ENCODE data around the gene SPATA31E1. TPM values are rescaled to one million over a fixed set of nuclear protein-coding genes. Genes with fewer than 3 reads are reported as not detected.
"Not testable (repeated sequence)": the region's sequence is repeated elsewhere in the genome, so short reads cannot be mapped to it uniquely, and the experiment has no call there.

Gene SPATA31E1
- total RNA-seq, 3 donors from 2014 or later, result not detected

- Histone ChIP-seq H3K27ac (no peak overlapping the region), H3K9me3 (peaks cover 0 to 10% of the 10 kb centered on the region in 2 donors), H3K36me3 (no peaks in the 10 kb centered on the region), H3K4me1 (no peaks in the 10 kb centered on the region), H3K4me3 (no peak overlapping the region), H3K27me3 (no peaks in the 10 kb centered on the region)
- TF ChIP-seq, protein P1, sequence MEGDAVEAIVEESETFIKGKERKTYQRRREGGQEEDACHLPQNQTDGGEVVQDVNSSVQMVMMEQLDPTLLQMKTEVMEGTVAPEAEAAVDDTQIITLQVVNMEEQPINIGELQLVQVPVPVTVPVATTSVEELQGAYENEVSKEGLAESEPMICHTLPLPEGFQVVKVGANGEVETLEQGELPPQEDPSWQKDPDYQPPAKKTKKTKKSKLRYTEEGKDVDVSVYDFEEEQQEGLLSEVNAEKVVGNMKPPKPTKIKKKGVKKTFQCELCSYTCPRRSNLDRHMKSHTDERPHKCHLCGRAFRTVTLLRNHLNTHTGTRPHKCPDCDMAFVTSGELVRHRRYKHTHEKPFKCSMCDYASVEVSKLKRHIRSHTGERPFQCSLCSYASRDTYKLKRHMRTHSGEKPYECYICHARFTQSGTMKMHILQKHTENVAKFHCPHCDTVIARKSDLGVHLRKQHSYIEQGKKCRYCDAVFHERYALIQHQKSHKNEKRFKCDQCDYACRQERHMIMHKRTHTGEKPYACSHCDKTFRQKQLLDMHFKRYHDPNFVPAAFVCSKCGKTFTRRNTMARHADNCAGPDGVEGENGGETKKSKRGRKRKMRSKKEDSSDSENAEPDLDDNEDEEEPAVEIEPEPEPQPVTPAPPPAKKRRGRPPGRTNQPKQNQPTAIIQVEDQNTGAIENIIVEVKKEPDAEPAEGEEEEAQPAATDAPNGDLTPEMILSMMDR (IDR thresholded peaks at IDR 0.05), result no peak
- TF ChIP-seq POLR2AphosphoS5 (IDR thresholded peaks at IDR 0.05) (no peak), POLR2A (IDR thresholded peaks at IDR 0.05) (no peak)
- intact Hi-C loops (cut with DNase I; ENCODE audit: low total_unique reads), result no loop called here
- no peak for DNase-seq (ENCODE audit: low spot score in 2 of 2)
Observed at GRCh38 chr9:87892956-87893355, 10.3 kb downstream of the SPATA31E1 start.

DNA sequence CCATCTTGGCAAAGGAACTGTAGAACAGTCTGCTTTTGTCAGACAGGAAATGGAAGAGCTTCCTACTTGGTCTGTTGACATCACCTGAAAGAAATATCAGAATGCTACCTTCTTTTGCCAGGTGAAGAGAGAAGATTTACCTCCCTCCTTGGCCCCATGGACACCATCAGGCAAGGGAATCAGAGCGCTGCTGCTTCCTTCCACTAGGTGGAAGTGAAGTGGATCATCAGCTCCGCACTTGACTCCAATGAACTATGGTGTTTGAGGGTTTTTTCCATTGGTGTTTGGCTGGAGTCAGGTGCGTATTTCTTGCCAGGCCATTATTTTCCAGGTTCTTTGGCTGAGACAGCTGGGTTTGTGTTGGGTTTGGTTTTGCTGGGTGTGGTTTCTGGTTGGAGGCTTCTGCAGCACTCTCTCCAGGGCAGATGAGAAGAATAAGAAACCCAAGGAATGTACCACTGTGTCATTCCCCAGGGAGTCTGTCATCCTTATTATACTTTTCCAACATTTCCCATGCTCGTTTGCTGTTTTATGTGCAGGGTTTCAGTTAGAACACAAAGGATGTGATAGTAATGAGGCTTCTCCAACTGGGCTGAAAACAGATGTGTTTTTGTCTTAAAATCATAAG is 12.4 kb downstream of the SPATA31E1 start:
- no peak for DNase-seq (ENCODE audit: low spot score in 2 of 2)
- H3K27me3 ChIP-seq, result no peaks in the 10 kb centered on the region
- H3K27ac ChIP-seq, result no peak overlapping the region
- no peaks in the 10 kb centered on the region for H3K4me1 ChIP-seq
- TF ChIP-seq, protein P1 (IDR thresholded peaks at IDR 0.05), result no peak
- TF ChIP-seq POLR2AphosphoS5 (IDR thresholded peaks at IDR 0.05), result no peak
- no peak for TF ChIP-seq POLR2A (IDR thresholded peaks at IDR 0.05)
- H3K4me3 ChIP-seq, result no peak overlapping the region
- H3K36me3 ChIP-seq, result no peaks in the 10 kb centered on the region
- peaks cover 0 to 10% of the 10 kb centered on the region in 2 donors for H3K9me3 ChIP-seq
- intact Hi-C loops (cut with DNase I; ENCODE audit: low total_unique reads), result no loop called here

DNA sequence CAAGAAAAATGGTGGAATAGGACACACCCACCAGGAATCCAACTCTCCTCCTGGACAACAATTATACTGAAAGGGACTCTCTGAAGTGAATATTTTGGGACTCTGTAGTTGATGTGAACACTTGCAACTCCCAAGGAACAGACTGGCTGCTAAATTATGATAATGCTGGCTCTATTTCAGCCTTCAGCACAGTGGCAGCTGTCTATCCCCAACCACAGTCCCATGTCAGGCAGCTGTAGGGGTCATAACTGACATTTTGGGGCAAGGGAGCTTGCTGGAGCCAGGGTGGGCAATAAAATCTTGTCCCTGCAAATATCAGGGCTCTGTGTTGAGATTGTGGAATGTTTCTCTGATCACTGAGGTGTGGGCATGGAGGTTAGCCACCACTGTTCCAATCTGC is 14.2 kb downstream of the SPATA31E1 start:
- intact Hi-C loops (cut with DNase I; ENCODE audit: low total_unique reads), result no loop called here
- Histone ChIP-seq H3K27me3 (no peaks in the 10 kb centered on the region), H3K4me1 (no peaks in the 10 kb centered on the region), H3K36me3 (no peaks in the 10 kb centered on the region), H3K27ac (no peak overlapping the region), H3K9me3 (peaks cover 0 to 13% of the 10 kb centered on the region in 2 donors), H3K4me3 (no peak overlapping the region)
- DNase-seq (ENCODE audit: low spot score in 2 of 2), result no peak
- TF ChIP-seq POLR2A (IDR thresholded peaks at IDR 0.05) (no peak), POLR2AphosphoS5 (IDR thresholded peaks at IDR 0.05) (no peak)
- TF ChIP-seq, protein P1 (IDR thresholded peaks at IDR 0.05), result no peak

- no peak for TF ChIP-seq POLR2A (IDR thresholded peaks at IDR 0.05)
- TF ChIP-seq, protein P1 (IDR thresholded peaks at IDR 0.05), result no peak
- TF ChIP-seq POLR2AphosphoS5 (IDR thresholded peaks at IDR 0.05), result no peak
- intact Hi-C loops (cut with DNase I; ENCODE audit: low total_unique reads), result no loop called here
Observed at GRCh38 chr9:87898151-87898550, 15.5 kb downstream of the SPATA31E1 start.

GRCh38 chr9:87902371-87902770 is 19.7 kb downstream of the SPATA31E1 start:
- H3K4me1 ChIP-seq; H3K36me3 ChIP-seq; H3K27me3 ChIP-seq; H3K4me3 ChIP-seq; intact Hi-C loops (cut with DNase I; ENCODE audit: low total_unique reads); H3K27ac ChIP-seq; DNase-seq (ENCODE audit: low spot score in 2 of 2): not testable (repeated sequence)
- peaks cover 7 to 25% of the 10 kb centered on the region in 2 donors for H3K9me3 ChIP-seq

More at GRCh38 chr9:87898151-87898550, 15.5 kb downstream of the SPATA31E1 start:
- Histone ChIP-seq H3K27ac (no peak overlapping the region), H3K27me3 (no peaks in the 10 kb centered on the region), H3K4me3 (no peak overlapping the region), H3K9me3 (peaks cover 7 to 25% of the 10 kb centered on the region in 2 donors), H3K36me3 (no peaks in the 10 kb centered on the region), H3K4me1 (no peaks in the 10 kb centered on the region)
- DNase-seq (ENCODE audit: low spot score in 2 of 2), result no peak
